HepG2 (cell line): ENCODE measurements around the gene TUBA8.

ENCODE experiments used
- CTCF ChIP-seq: sonication (generic); formaldehyde crosslinking; IDR thresholded peaks from 2 replicates; pipeline ENCODE4 v1.5.0; 2020; ENCODE audit warnings: mild to moderate bottlenecking, missing genetic modification reagents, moderate library complexity
- EHMT2 ChIP-seq: fragments of 200-600 bp; sonication (generic); IDR thresholded peaks from 2 replicates; pipeline ENCODE4 v1.7.0; 2017; ENCODE audit warnings: antibody characterized with exemption, low read depth, low read length, borderline replicate concordance
- NR1H2 ChIP-seq: sonication (generic); formaldehyde crosslinking; IDR thresholded peaks from 2 replicates; pipeline ENCODE4 v1.8.1; 2022; ENCODE audit warnings: low read depth, missing genetic modification reagents, borderline replicate concordance
- NR3C1 ChIP-seq: sonication (generic); formaldehyde crosslinking; IDR thresholded peaks from 2 replicates; pipeline ENCODE4 v1.4.0; 2020; ENCODE audit warnings: missing genetic modification reagents
- PBX2 ChIP-seq: IDR thresholded peaks from 2 replicates; pipeline ENCODE4 v1.6.1; 2016; ENCODE audit warnings: control low read depth
- POLR2AphosphoS5 ChIP-seq: IDR thresholded peaks from 2 replicates; pipeline ENCODE4 v1.6.1; 2012; ENCODE audit warnings: low read depth, low read length
- TGIF2 ChIP-seq: IDR thresholded peaks from 2 replicates; pipeline ENCODE4 v1.6.1; 2016; ENCODE audit warnings: control low read depth, missing compliant biosample characterization
- ZC3H13 ChIP-seq: sonication (generic); formaldehyde crosslinking; IDR thresholded peaks from 2 replicates; pipeline ENCODE4 v1.8.1; 2023; ENCODE audit warnings: mild to moderate bottlenecking, missing genetic modification reagents, moderate library complexity
- TF ChIP-seq, protein P1 (sequence below): sonication (generic); formaldehyde crosslinking; IDR thresholded peaks from 2 replicates; pipeline ENCODE4 v1.4.0; 2020; ENCODE audit warnings: low read depth, mild to moderate bottlenecking, missing genetic modification reagents
- TF ChIP-seq, protein P2 (sequence below): sonication (generic); formaldehyde crosslinking; IDR thresholded peaks from 2 replicates; pipeline ENCODE4 v1.4.0; 2020; ENCODE audit warnings: mild to moderate bottlenecking, low read depth, missing genetic modification reagents
- TF ChIP-seq, protein P3 (sequence below): sonication (generic); formaldehyde crosslinking; IDR thresholded peaks from 2 replicates; pipeline ENCODE4 v1.8.1; 2023; ENCODE audit warnings: mild to moderate bottlenecking, missing genetic modification reagents, borderline replicate concordance

DNA sequence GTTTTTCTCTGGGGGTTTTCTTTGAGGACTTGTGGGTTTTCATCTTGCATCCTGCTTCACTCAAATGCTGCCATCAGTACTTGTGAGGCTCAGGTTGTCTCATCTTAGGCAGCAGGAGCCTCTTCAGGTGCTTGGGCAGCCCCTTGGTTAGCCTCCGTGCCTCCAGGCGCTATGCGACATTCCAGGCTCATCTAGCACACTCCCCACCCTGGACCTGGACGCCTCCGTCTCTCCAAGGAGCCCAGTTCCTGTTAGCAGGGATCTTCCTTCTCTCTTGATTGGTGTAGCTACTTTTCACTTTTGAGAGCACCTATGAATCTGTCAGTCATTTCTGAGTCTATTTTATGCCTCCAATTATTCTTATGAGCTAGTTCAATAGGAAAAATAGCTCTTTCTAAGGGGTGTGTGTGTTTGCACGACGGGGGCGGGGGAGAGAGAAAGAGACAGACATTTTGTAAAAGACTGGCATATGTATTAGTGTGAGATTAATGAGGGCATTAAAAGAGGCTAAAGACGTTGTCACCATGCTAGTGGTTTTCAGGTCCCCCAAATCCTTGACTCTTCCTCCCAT, 7.8 kb downstream of the TUBA8 start:
- TF ChIP-seq, protein P1, sequence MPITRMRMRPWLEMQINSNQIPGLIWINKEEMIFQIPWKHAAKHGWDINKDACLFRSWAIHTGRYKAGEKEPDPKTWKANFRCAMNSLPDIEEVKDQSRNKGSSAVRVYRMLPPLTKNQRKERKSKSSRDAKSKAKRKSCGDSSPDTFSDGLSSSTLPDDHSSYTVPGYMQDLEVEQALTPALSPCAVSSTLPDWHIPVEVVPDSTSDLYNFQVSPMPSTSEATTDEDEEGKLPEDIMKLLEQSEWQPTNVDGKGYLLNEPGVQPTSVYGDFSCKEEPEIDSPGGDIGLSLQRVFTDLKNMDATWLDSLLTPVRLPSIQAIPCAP = no peak
- TF ChIP-seq CTCF (no peak), ZC3H13 (no peak), POLR2AphosphoS5 (no peak), NR1H2 (CRISPR knock-in tag) (no peak), EHMT2 (no peak), NR3C1 (CRISPR knock-in tag) (no peak), PBX2 (CRISPR knock-in tag) (no peak), TGIF2 (CRISPR knock-in tag) (no peak)
- TF ChIP-seq, protein P2, sequence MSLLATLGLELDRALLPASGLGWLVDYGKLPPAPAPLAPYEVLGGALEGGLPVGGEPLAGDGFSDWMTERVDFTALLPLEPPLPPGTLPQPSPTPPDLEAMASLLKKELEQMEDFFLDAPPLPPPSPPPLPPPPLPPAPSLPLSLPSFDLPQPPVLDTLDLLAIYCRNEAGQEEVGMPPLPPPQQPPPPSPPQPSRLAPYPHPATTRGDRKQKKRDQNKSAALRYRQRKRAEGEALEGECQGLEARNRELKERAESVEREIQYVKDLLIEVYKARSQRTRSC (CRISPR knock-in tag) = no peak
- TF ChIP-seq, protein P3, sequence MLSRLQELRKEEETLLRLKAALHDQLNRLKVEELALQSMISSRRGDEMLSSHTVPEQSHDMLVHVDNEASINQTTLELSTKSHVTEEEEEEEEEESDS (CRISPR knock-in tag) = no peak
